AG09319 (cell line): ENCODE data around the gene LYPD6.
"Not testable (repeated sequence)": the region's sequence is repeated elsewhere in the genome, so short reads cannot be mapped to it uniquely, and the experiment has no call there.

ENCODE experiments used
- DNase-seq: peaks from one replicate; pipeline ENCODE4 v3.0.0-alpha.2; 2010; ENCODE audit warnings: low read depth; ENCODE audit errors: extremely low read depth
- TF ChIP-seq, protein P1 (sequence below): IDR thresholded peaks from 2 replicates; pipeline ENCODE4 v1.5.1; 2011; ENCODE audit warnings: low read depth, mild to moderate bottlenecking, inconsistent platforms, low read length, moderate library complexity

Gene LYPD6

DNA sequence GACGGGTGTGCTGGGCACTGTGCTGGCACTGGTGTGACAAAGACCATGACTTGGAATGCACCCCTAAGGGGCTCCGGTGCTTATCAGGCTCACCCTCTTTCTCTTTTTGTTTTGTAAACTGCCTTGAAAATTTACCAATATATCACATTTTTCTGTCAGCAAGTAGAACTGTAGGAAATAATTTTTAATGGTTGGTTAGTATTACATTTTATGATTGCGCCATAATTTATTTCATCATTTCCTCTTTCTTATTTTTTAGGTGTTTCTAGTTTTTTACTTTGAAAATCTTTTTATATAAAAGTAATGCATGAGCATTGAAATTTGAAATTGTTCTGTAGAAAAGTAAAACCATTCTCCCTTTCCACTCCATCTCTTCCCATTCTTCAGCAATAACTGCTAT lies 156.3 kb downstream of the LYPD6 start:
- TF ChIP-seq, protein P1, sequence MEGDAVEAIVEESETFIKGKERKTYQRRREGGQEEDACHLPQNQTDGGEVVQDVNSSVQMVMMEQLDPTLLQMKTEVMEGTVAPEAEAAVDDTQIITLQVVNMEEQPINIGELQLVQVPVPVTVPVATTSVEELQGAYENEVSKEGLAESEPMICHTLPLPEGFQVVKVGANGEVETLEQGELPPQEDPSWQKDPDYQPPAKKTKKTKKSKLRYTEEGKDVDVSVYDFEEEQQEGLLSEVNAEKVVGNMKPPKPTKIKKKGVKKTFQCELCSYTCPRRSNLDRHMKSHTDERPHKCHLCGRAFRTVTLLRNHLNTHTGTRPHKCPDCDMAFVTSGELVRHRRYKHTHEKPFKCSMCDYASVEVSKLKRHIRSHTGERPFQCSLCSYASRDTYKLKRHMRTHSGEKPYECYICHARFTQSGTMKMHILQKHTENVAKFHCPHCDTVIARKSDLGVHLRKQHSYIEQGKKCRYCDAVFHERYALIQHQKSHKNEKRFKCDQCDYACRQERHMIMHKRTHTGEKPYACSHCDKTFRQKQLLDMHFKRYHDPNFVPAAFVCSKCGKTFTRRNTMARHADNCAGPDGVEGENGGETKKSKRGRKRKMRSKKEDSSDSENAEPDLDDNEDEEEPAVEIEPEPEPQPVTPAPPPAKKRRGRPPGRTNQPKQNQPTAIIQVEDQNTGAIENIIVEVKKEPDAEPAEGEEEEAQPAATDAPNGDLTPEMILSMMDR: no peak
- no peak for DNase-seq

DNA sequence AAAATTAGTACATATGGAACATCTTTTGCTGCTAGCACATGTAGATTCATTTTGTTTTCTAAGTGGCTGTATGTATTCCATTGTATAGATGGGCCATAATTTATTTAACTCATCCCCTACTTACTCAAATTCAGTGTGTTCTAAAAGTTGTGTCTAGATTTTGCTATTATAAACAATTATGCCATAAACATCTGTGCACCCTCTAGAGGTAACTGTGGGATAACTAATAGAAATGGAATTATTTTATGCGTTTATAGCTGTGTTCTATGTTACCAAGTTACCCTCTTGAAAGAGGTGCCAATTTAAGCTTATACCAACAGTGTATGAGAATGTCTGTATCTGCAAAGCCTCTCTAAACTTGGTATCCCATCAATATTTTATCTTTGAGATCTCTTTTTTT lies 156.8 kb downstream of the LYPD6 start:
- no peak for DNase-seq
- TF ChIP-seq, protein P1: peak; percentile 28

DNA sequence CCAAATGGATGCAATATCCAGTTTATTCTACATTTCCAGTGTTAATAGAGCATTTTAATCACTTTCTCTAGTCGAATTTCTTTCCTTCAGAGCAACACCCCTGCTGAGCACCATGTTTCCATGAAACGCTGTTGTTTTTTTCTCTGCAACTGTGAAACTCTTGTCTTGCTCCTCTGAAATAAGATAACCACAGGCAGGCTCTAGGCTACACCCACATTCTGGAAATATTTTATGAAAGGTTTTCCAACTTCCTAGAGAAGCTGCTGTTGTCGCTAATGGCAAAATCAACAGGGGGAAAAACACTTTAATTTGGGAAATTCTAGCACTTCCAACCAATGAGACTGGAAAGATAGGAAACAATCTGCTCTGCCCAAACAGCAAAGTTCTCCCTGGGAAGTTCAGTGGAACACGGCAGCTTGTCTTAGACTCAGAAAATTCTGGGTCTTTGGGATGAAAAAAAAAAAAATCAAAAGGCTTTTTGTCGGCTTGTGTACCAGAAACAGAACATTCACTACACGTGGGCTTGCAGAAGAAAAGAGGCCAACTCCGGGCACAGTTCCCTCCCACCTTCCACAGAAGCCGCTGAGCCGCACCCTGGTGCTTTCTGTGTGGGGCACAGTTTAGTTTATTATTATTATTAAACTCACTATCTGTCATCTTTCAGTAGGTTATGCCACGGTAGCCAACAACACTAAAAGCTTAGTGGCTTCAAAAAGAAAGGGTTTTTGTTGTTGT lies 158.5 kb downstream of the LYPD6 start:
- no peak for DNase-seq
- TF ChIP-seq, protein P1: no peak

DNA sequence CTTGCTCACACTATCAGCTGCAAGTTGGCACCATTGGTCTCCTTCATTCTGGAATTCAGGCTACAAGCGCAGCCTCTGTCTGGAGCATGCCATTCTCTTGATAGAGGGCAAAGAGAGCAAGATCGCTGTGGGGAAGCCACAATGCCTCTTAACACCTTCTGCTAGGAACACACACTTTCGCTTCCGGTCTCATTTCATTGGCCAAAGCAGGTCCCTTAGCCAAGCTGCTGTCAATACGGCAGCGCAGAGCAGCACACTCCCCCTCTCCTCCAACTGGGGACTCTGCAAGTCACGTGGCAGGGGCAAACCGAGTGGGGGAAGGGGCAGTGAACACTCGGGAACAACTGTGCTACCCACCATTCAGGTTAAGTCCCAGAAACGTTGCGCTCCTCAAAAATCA lies 159.1 kb downstream of the LYPD6 start:
- DNase-seq: no peak
- TF ChIP-seq, protein P1: no peak

DNA sequence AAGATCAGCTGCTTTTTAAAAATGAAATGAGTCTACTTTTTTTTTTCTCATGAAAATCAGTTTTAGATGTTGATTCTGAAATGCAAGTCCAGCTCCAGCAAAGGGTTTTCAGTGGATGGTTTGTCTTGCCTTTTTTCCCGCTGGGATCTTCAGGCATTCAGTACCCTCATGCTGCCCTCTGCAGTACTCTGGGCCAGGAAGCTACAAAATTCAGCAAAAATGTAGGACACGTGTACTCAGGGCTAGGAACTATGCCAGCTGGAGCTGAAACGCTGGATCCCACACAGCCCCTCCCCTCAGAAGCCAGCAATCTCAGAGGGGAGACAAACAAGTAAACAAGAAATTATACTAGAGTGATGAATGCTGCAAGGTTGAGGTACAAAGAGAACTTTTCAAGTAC lies 159.9 kb downstream of the LYPD6 start:
- peak; percentile 19 for DNase-seq
- TF ChIP-seq, protein P1: peak; percentile 48

DNA sequence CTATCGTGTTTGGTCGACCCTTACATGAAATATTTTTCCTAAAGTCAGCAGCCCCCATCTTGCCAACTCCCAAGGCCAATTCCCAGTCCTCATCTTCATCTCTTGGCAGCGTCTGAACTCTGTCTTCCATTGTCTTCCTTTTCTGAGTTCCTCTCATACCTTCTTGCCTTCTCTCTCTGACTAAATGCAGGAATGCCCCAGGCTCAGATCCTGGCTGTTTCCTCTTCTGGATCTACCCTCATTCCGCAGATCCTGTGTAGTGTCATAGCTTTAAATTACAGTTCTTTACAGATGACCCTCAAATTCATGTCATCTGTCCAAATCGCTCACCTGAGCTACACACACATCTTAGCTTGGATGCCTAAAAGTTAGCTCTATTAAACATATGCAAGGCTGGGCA lies 162.5 kb downstream of the LYPD6 start:
- TF ChIP-seq, protein P1: no peak
- DNase-seq: no peak

DNA sequence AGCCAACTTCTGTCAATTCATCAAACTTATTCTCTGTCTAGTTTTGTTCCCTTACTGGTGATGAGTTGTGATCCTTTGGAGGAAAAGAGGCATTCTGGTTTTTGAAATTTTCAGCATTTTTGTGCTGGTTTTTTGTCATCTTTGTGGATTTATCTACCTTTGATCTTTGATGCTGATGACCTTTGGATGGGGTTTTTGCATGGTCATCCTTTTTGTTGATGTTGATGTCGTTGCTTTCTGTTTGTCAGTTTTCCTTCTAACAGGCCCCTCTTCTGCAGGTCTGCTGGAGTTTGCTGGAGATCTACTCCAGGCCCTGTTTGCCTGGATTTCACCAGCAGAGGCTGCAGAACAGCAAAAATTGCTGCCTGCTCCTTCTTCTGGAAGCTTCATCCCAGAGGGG lies 168.8 kb downstream of the LYPD6 start:
- DNase-seq: not testable (repeated sequence)

DNA sequence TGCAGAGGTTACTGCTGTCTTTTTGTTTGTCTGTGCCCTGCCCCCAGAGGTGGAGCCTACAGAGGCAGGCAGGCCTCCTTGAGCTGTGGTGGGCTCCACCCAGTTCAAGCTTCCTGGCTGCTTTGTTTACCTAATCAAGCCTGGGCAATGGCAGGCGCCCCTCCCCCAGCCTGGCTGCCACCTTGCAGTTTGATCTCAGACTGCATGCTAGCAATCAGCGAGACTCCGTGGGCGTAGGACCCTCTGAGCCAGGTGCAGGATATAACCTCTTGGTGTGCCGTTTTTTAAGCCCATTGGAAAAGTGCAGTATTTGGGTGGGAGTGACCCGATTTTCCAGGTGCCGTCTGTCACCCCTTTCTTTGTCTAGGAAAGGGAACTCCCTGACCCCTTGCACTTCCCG lies 176.4 kb downstream of the LYPD6 start:
- DNase-seq: not testable (repeated sequence)
